HG02759 (cell line): ENCODE data around the gene PGA5.
"Not testable (repeated sequence)": the region's sequence is repeated elsewhere in the genome, so short reads cannot be mapped to it uniquely, and the experiment has no call there.

ENCODE experiments used
- ATAC-seq: cut with Tn5 transposase; IDR thresholded peaks from one replicate; pipeline ENCODE4 v1.9.1; 2021; ENCODE audit warnings: mild to moderate bottlenecking, moderate library complexity; ENCODE audit not compliant: unreplicated experiment

Gene PGA5

DNA sequence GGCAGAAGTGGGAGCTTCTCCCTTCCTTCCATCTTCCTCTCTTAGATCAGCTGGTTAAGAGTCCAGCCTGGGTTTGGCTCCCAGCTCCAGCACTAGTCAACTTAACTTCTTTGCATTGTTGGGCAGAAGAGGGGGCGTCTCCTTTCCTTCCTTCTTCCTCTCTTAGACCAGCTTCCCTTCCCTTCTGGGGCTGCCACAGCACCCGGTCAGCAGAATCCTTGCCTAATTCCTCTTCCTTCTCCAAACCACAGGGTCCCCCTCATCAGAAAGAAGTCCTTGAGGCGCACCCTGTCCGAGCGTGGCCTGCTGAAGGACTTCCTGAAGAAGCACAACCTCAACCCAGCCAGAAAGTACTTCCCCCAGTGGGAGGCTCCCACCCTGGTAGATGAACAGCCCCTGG lies 18.3 kb upstream of the PGA5 start:
- not testable (repeated sequence) for ATAC-seq

- not testable (repeated sequence) for ATAC-seq
Measured at GRCh38 chr11:61226457-61227137, 14.4 kb upstream of the PGA5 start.

DNA sequence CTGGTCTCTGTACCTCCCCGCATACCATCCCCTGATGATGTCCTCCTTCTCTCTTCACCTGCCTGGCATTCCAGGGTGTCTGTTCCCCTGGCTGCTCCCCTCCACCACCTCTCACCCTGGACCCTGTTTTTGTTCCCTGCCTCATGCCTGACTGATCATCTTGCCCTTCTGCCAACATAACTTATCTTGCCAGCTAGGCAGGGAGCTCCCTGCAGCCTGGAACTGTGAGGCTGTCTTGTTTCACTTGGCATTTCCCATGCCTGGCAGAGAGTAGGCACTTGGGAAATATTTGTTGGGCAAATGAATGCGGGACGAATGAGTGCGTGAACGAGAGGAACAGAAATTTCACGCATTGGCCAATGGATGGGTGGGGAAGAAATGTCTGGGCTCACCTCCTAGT lies 11.5 kb upstream of the PGA5 start:
- ATAC-seq = not testable (repeated sequence)

GRCh38 chr11:61231033-61231432 lies 9.9 kb upstream of the PGA5 start:
- ATAC-seq = not testable (repeated sequence)

DNA sequence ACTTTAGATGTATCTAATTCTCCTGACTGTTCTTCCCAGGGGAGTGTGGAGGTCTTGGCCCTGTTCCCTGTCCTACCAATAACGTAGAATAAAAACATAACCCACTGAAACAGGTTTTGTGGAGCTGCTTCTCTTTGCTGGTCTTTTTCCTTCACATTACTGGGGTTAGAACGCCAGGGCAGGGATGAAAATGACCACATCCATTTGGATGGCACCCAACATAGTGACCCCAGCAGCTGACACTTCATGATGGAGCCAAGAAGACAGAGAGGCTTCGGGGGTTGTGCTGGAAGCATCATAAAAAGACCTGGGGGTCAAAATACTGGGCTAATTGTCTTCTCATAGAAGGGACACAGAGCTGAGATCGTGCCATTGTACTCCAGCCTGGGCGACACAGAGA lies 9.4 kb upstream of the PGA5 start:
- not testable (repeated sequence) for ATAC-seq

DNA sequence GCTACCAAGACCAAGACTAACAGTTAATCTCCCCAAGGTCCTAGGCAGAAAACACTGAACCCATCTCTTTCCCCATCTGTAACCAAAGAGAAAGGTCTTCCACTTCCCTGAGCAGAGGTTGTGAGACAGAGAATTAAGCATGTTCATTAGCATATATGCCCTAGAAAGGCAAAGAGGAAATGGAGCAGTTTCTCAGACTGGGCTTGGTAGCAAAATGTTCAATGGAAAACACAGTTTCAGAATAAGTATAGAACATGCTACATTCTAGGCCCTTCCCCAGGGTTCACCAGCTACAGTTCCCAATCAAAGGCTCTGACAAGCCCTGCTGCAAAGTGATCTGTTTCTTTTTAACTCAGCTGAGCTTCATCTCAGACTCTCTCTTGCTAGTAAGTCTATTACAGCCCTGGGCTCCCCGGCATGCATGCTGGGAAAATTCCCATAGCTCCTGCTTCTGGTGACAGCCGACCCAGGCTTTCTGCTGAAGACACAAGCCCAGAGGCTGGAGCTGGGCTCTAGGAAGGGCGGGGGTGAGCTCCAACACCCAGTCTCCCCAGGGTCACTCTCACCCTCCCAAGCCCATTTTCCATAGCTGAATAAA lies 8.3 kb upstream of the PGA5 start:
- not testable (repeated sequence) for ATAC-seq

GRCh38 chr11:61237130-61237529 lies 3.8 kb upstream of the PGA5 start:
- not testable (repeated sequence) for ATAC-seq

DNA sequence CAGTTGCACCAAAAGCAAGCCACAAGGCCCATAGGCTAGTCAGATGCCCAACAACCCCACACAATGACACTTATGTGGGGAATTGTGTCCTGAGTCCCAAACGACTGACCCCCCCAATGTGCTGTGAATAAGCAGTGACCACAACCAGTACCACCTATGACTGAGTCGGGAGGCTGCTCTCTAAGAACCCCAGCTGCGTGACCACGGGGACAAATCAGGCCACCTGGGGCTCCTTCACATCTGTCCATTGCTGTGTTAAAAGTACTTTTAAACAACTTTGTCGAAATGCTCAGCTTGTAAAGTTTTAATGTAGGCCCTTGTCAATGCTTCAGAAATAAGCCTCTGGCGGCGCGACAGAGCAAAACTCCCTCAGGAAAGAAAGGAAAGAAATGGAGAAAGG lies 687 bp upstream of the PGA5 start:
- ATAC-seq = not testable (repeated sequence)

DNA sequence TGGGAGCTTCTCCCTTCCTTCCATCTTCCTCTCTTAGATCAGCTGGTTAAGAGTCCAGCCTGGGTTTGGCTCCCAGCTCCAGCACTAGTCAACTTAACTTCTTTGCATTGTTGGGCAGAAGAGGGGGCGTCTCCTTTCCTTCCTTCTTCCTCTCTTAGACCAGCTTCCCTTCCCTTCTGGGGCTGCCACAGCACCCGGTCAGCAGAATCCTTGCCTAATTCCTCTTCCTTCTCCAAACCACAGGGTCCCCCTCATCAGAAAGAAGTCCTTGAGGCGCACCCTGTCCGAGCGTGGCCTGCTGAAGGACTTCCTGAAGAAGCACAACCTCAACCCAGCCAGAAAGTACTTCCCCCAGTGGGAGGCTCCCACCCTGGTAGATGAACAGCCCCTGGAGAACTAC lies 551 bp downstream of the PGA5 start:
- ATAC-seq = not testable (repeated sequence)

DNA sequence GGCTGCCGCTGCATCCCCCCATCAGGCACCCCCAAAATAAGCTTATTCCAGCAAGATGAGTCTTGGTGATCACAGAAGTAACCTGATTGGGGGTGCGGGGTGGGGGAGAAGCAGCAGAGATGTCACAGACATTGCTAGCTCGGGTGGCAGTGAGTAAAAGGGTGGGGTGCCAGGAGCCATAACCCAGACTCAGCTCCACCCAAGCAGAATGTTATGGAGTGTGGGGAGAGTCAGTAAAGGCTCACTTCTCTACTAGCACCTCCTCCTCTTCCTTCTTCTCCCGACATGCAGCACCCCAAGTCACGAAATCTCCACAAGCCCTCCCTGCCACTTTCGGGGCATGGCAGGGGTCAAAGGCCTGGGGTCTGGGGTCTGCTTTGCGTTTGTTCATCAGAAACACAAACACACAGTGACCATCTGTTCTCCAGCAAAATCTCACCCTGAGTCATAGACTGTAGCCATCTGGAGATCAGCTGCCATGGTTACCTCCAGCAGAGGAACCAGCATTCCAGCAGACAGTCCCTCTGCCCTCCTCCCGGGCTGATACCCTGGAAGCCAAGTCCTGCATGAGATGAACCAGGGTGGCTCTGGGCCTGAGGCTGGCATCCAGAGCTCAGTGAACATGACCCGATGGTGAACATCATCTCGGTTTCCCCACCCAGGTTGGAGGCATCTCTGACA lies 4.4 kb downstream of the PGA5 start:
- not testable (repeated sequence) for ATAC-seq

DNA sequence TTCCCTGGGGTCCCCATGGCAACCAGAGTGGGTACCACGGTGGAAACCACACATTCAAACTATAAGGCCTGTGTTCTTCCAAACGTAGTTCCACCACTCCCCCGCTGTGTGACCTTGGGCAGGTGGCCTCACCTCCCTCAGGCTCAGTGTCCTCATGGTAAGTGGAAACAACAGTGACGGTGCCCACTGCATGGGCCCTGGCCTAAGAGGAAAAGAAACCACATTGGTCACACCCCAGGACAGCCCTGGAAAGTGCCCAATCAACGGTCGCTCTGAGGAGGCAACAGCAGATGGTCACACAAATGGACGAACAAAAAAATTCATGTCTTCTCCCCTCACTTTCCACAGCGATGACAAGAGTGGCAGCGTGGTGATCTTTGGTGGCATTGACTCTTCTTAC lies 7.1 kb downstream of the PGA5 start:
- ATAC-seq = not testable (repeated sequence)

- ATAC-seq = not testable (repeated sequence)
Measured at GRCh38 chr11:61249201-61249600, 8.2 kb downstream of the PGA5 start.

DNA sequence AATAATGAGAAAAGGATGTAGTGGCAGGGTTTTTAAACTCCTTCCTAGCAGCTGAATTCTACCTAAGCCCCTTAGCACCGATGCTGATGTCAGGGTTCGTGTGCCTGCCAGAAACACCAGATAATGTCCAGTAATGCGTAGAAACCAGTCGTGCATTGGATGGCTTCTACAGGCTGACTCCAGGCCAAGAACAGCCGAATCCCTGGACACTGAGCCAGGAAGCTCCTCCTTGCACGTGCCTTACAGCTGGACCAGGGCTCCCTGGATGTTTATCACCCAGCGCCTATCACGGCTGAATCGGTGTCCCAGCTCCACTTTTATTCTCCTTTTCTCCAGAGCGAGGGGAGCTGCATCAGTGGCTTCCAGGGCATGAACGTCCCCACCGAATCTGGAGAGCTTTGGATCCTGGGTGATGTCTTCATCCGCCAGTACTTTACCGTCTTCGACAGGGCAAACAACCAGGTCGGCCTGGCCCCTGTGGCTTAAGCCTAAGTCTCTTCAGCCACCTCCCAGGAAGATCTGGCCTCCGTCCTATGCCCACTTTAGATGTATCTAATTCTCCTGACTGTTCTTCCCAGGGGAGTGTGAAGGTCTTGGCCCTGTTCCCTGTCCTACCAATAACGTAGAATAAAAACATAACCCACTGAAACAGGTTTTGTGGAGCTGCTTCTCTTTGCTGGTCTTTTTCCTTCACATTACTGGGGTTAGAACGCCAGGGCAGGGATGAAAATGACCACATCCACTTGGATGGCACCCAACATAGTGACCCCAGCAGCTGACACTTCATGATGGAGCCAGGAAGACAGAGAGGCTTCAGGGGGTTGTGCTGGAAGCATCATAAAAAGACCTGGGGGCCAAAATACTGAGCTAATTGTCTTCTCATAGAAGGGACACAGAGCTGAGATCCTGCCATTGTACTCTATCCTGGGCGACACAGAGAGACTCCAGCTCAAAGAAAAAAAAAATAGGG lies 10.1 kb downstream of the PGA5 start:
- ATAC-seq = not testable (repeated sequence)

GRCh38 chr11:61252332-61252731 lies 11.4 kb downstream of the PGA5 start:
- ATAC-seq = not testable (repeated sequence)

- peak; percentile 63 for ATAC-seq
Measured at GRCh38 chr11:61254403-61255025, 13.5 kb downstream of the PGA5 start.

DNA sequence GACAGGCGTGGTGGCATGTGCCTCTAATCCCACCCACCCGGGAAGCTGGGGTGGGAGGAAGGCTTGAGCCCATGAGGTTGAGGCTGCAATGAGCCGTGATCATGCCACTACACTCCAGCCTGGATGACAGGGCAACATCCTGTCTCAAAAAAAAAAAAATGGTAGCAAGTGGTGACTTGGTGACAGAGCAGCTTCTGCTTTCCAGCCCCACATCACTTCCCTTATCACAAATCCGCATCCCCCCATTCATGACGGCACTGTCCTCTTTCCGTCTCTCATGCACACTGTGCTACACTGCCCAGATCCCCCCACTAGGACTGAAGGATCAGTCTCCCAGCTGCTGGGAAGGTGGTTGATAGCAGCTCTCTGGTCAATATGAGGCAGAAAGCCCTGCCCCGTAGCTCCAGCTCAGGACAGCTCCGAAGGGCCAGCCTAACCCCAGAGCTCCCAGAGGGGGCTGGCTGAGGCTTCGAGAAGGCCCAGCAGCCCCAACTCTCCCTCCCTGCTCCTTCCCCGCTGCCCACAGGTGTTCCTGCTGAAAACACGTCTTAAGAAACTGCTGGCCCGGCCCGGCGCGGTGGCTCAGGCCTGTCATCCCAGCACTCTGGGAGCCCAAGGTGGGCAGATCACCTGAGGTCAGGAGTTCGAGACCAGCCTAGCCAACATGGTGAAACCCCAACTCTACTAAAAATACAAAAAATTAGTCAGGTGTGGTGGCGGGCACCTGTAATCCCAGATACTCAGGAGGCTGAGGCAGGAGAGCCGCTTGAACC lies 15.9 kb downstream of the PGA5 start:
- no peak for ATAC-seq

DNA sequence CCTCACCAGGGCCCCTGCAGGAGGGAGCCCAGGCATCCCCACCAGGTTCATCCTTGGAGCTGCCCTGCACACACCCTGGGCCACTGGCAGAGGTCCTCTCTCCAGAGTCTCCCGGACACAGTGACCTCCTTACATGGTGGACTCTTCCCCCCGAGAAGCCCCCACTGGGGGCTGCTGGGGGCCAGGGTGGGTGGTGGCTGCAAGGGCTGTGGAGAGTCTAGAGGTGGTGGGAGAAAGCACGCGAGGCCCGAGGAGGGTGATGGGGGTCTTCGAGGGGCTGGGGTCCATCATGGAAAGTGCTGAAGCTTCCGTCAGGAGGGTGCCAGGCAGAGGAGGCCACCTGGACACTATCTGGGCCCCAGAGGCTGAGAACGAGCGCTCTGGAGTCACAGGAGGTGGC lies 17.6 kb downstream of the PGA5 start:
- no peak for ATAC-seq

DNA sequence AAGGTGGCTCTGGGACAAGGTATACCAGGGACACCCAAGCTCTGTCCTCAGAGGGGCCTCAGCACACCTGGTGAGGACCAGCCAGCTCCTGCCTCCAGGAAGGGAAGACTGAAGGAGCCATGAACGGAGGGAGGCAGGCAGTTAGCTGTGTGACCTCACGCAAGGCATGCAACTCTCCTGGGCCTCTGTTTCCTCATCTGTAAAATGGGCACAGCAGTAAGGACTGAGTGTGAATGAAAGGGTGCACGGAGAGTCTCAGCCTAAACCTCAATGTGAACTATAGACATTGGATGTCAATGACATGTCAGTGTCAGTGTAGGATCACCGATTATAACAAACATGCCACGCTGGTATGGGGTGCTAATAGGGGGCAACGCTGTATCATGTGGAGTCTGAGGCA lies 18.4 kb downstream of the PGA5 start:
- ATAC-seq = no peak

GRCh38 chr11:61264371-61264770 lies 23.4 kb downstream of the PGA5 start:
- ATAC-seq = no peak

DNA sequence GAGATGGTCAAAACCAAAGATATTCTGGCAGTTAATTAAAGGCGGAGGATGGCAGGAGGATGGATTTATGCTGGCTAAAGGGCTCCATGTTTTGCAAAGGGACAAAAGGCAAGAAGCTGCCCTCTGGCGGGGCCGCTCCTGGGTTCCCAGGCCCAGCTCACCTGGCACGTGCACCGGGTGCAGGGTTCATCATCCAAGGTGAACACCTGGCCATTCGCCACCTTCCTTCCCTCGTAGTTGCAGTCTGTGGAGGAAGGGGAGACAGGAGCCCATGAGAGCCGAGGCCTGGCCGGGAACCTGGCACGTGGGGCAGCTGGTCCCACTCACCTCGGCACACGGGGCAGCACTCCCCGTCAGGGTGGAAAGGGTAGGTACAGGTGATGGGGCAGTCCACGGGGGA lies 23.8 kb downstream of the PGA5 start:
- ATAC-seq = no peak
